CD14-positive monocyte (primary cell): Measurements from ENCODE around the gene COPB1. TPM values are rescaled to one million over a fixed set of nuclear protein-coding genes. Genes with fewer than 3 reads are reported as not detected.

Experiments
- DNase-seq, 3 donors: peaks; one replicate each; pipeline ENCODE4 v3.0.0-alpha.2; 2011 to 2022
- H2AFZ ChIP-seq: 2 replicates; pipeline ENCODE4 v1.6.0; 2012; ENCODE audit warnings: mild to moderate bottlenecking, low read depth, low read length, inconsistent platforms; ENCODE audit not compliant: insufficient read depth, poor library complexity, severe bottlenecking
- H3K27ac ChIP-seq, 2 donors: 1 replicate in 1 of 2; 2 replicates in 1 of 2; pipeline ENCODE4 v1.5.1; 2012 to 2013; ENCODE audit warnings: low read length in 2 of 2, control low read depth in 1 of 2, inconsistent platforms in 1 of 2, low read depth in 1 of 2, mild to moderate bottlenecking in 1 of 2
- H3K27me3 ChIP-seq, 2 donors: one replicate each; pipeline versions ENCODE4 v1.6.0 to v1.6.1; 2011 to 2013; ENCODE audit warnings: low read length in 2 of 2; ENCODE audit not compliant: control insufficient read depth in 2 of 2, insufficient read depth in 2 of 2
- H3K36me3 ChIP-seq, 2 donors: replicated peaks in 1 of 2; 1 replicate in 1 of 2; 2 replicates in 1 of 2; pipeline versions ENCODE4 v1.5.1 to v1.6.1; 2012 to 2013; ENCODE audit warnings: low read length in 2 of 2, control low read depth in 1 of 2, inconsistent platforms in 1 of 2, mild to moderate bottlenecking in 1 of 2; ENCODE audit not compliant: insufficient read depth in 2 of 2, control insufficient read depth in 1 of 2
- H3K4me1 ChIP-seq, 2 donors: 1 replicate in 1 of 2; 2 replicates in 1 of 2; pipeline versions ENCODE4 v1.5.1 to v1.6.1; 2012 to 2013; ENCODE audit warnings: low read length in 2 of 2, control low read depth in 1 of 2, inconsistent platforms in 1 of 2, mild to moderate bottlenecking in 1 of 2, moderate library complexity in 1 of 2; ENCODE audit not compliant: insufficient read depth in 2 of 2, control insufficient read depth in 1 of 2
- H3K4me2 ChIP-seq: replicated peaks from 2 replicates; pipeline ENCODE3; 2012; ENCODE audit warnings: low read length, moderate library complexity, mild to moderate bottlenecking; ENCODE audit not compliant: poor library complexity, severe bottlenecking; ENCODE audit errors: extremely low read depth
- H3K4me3 ChIP-seq, 3 experiments: fragments of 200-600 bp in 1 of 3; sonication (generic) in 1 of 3; replicated peaks in 1 of 3; 1 replicate in 2 of 3; 2 replicates in 1 of 3; pipeline ENCODE4 v1.5.1; 2011 to 2013; ENCODE audit warnings: low read length in 3 of 3, mild to moderate bottlenecking in 3 of 3, control low read depth in 2 of 3, low read depth in 2 of 3, inconsistent platforms in 1 of 3, moderate library complexity in 1 of 3
- H3K79me2 ChIP-seq: 2 replicates; pipeline ENCODE4 v1.6.0; 2012; ENCODE audit warnings: mild to moderate bottlenecking, control low read depth, inconsistent platforms, low read length, moderate library complexity; ENCODE audit not compliant: insufficient read depth
- H3K9ac ChIP-seq: 2 replicates; pipeline ENCODE4 v1.6.0; 2017; ENCODE audit warnings: low read length, mild to moderate bottlenecking; ENCODE audit not compliant: insufficient read depth, poor library complexity, severe bottlenecking
- H3K9me3 ChIP-seq, 2 donors: replicated peaks in 1 of 2; 1 replicate in 1 of 2; 2 replicates in 1 of 2; pipeline versions ENCODE4 v1.5.1 to v1.6.1; 2012 to 2013; ENCODE audit warnings: low read length in 2 of 2, control low read depth in 1 of 2; ENCODE audit not compliant: control insufficient read depth in 1 of 2, insufficient read depth in 1 of 2
- H4K20me1 ChIP-seq: 2 replicates; pipeline ENCODE4 v1.6.0; 2012; ENCODE audit warnings: mild to moderate bottlenecking, low read length, control low read depth, moderate library complexity; ENCODE audit not compliant: insufficient read depth
- H3K27ac Mint-ChIP-seq, 7 donors: one replicate each; pipeline ENCODE4 v1.8.0; 2020; ENCODE audit warnings: mild to moderate bottlenecking in 7 of 7, mixed read lengths in 7 of 7, moderate library complexity in 6 of 7, inconsistent platforms in 2 of 7
- H3K27me3 Mint-ChIP-seq, 3 donors: one replicate each; pipeline ENCODE4 v1.8.0; 2021 to 2022; ENCODE audit warnings: low read depth in 3 of 3, mild to moderate bottlenecking in 3 of 3, mixed read lengths in 3 of 3, moderate library complexity in 3 of 3, inconsistent platforms in 1 of 3
- H3K36me3 Mint-ChIP-seq, 2 donors: one replicate each; pipeline ENCODE4 v1.8.0; 2020; ENCODE audit warnings: mixed read lengths in 2 of 2, inconsistent platforms in 1 of 2, mild to moderate bottlenecking in 1 of 2
- H3K4me1 Mint-ChIP-seq: one replicate; pipeline ENCODE4 v1.8.0; 2020; ENCODE audit warnings: mild to moderate bottlenecking, mixed read lengths
- H3K4me3 Mint-ChIP-seq, 2 donors: one replicate each; pipeline ENCODE4 v1.8.0; 2020; ENCODE audit warnings: mild to moderate bottlenecking in 2 of 2, mixed read lengths in 2 of 2, moderate library complexity in 1 of 2
- H3K9me3 Mint-ChIP-seq, 7 donors: one replicate each; pipeline ENCODE4 v1.8.0; 2020 to 2022; ENCODE audit warnings: mixed read lengths in 7 of 7, mild to moderate bottlenecking in 6 of 7, moderate library complexity in 6 of 7, inconsistent platforms in 2 of 7
- WGBS: methylation state at CpG from one replicate; pipeline ENCODE4 v1.1.5; 2013; ENCODE audit warnings: missing lambda C conversion rate; ENCODE audit not compliant: insufficient coverage; 5-methylcytosine and 5-hydroxymethylcytosine counted together
- intact Hi-C, 2 donors: fragments of 100-400 bp; cut with micrococcal nuclease; formaldehyde crosslinking; loops; one replicate each; pipeline versions ENCODE4 v1.15.0 to v1.15.1; 2023
- polyA plus RNA-seq, 3 donors: library from polyadenylated mRNA; depleted of rRNA in 1 of 3; unstranded in 2 of 3; stranded (reverse) in 1 of 3; fragments of 300-500 nt in 2 of 3; fragments of >200 nt in 1 of 3; fragmentation: Illumina TruSeq in 2 of 3; gene quantifications; 1 replicate in 2 of 3; 2 replicates in 1 of 3; pipeline ENCODE4 v1.2.3, GENCODE V29; 2012 to 2021
- TF ChIP-seq, protein P1 (sequence below): fragments of 200-600 bp; IDR thresholded peaks from one replicate; pipeline ENCODE4 v1.8.0; 2022; ENCODE audit warnings: antibody characterized with exemption, mild to moderate bottlenecking

The COPB1 gene
- polyA plus RNA-seq, 3 donors, result 37.8 to 108 (median 87.1) TPM

DNA sequence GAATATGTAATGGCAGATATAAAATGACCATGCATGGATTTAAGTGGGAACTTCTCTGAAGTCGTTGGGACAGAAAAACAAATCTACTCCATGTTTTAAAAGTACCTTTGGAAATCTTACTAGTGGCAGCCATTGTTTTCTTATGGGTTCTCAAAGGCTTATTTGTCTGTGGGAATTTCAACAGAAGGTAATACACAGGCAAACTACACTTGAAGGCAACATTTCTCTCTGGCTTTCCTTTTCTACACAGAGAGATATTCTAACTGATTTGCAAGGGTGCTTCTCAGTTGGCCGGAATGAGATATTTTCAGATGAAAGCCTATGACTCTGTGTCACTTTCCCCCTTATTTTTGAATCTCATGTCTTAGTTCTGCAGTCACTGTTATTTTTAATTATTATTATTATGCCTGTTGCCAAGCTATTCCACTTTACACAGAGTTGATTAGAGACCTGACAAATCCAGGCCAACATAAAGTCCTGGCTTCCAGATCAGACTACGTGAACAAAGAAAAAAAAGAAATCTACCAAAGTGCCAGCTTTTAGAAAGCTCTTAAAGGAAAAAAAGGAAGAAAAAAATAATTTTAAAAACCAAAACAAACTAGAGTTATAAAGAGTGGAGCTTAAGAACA is 39.4 kb upstream of the COPB1 start:
- intact Hi-C loops, result loop anchor here in 1 of 2 donors (5.0 kb wide), 2 partner anchors 103 to 368 kb away; partner anchors contain the start of gene PDE3B
- Histone ChIP-seq H3K79me2 (peaks cover 8% of the 10 kb centered on the region), H3K27me3 (no peaks in the 10 kb centered on the region), H3K4me1 (peaks cover 52 to 60% of the 10 kb centered on the region in 2 donors), H3K4me2 (no peak overlapping the region), H3K4me3 (no peak overlapping the region), H3K9ac (no peak overlapping the region), H4K20me1 (no peaks in the 10 kb centered on the region), H3K27ac (no peak overlapping the region), H3K9me3 (no peaks in the 10 kb centered on the region), H2AFZ (no peak overlapping the region), H3K36me3 (no peaks in the 10 kb centered on the region)
- Mint-ChIP-seq H3K36me3 (no peaks in the 10 kb centered on the region), H3K4me1 (peaks cover 49% of the 10 kb centered on the region), H3K27ac (peak overlapping the region in 2 of 7 donors; percentile 30 to 33), H3K27me3 (no peaks in the 10 kb centered on the region), H3K4me3 (no peak overlapping the region), H3K9me3 (peaks cover 0 to under 1% (median 0%) of the 10 kb centered on the region in 7 donors)
- no peak for DNase-seq
- WGBS, result no CpG with 5 or more reads among the region's 3 CpGs
- TF ChIP-seq, protein P1, sequence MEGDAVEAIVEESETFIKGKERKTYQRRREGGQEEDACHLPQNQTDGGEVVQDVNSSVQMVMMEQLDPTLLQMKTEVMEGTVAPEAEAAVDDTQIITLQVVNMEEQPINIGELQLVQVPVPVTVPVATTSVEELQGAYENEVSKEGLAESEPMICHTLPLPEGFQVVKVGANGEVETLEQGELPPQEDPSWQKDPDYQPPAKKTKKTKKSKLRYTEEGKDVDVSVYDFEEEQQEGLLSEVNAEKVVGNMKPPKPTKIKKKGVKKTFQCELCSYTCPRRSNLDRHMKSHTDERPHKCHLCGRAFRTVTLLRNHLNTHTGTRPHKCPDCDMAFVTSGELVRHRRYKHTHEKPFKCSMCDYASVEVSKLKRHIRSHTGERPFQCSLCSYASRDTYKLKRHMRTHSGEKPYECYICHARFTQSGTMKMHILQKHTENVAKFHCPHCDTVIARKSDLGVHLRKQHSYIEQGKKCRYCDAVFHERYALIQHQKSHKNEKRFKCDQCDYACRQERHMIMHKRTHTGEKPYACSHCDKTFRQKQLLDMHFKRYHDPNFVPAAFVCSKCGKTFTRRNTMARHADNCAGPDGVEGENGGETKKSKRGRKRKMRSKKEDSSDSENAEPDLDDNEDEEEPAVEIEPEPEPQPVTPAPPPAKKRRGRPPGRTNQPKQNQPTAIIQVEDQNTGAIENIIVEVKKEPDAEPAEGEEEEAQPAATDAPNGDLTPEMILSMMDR, result no peak

GRCh38 chr11:14538271-14538925 is 38.8 kb upstream of the COPB1 start:
- Mint-ChIP-seq H3K27me3 (no peaks in the 10 kb centered on the region), H3K36me3 (no peaks in the 10 kb centered on the region), H3K27ac (peak overlapping the region in 3 of 7 donors; percentile 30 to 77 (median 44)), H3K4me3 (no peak overlapping the region), H3K9me3 (no peaks in the 10 kb centered on the region), H3K4me1 (peaks cover 45% of the 10 kb centered on the region)
- H4K20me1 ChIP-seq, result no peaks in the 10 kb centered on the region
- H3K4me3 ChIP-seq, result no peak overlapping the region
- WGBS, result 80% methylated on average over 1 of the region's 6 CpGs
- H3K79me2 ChIP-seq, result peaks cover 3% of the 10 kb centered on the region
- no peak overlapping the region for H3K9ac ChIP-seq
- no peak for DNase-seq
- peaks cover 46 to 54% of the 10 kb centered on the region in 2 donors for H3K4me1 ChIP-seq
- H3K36me3 ChIP-seq, result no peaks in the 10 kb centered on the region
- no peaks in the 10 kb centered on the region for H3K27me3 ChIP-seq
- TF ChIP-seq, protein P1, result no peak
- no peak overlapping the region for H3K27ac ChIP-seq
- no peak overlapping the region for H2AFZ ChIP-seq
- intact Hi-C loops, result loop anchor here in 1 of 2 donors (5.0 kb wide), 2 partner anchors 104 to 369 kb away; partner anchors contain the start of gene PDE3B
- no peaks in the 10 kb centered on the region for H3K9me3 ChIP-seq
- no peak overlapping the region for H3K4me2 ChIP-seq
